DMS79 treated with DMSO at 0.1 percent for 48 hours (cell line): Measurements from ENCODE around the gene CD151.

Experiments
- DNase-seq: peaks from one replicate; lab custom pipeline; 2025; lab: John Stamatoyannopoulos, UW

The CD151 gene

GRCh38 chr11:858053-858761 lies 25.5 kb downstream of the CD151 start:
- DNase-seq = no peak

DNA sequence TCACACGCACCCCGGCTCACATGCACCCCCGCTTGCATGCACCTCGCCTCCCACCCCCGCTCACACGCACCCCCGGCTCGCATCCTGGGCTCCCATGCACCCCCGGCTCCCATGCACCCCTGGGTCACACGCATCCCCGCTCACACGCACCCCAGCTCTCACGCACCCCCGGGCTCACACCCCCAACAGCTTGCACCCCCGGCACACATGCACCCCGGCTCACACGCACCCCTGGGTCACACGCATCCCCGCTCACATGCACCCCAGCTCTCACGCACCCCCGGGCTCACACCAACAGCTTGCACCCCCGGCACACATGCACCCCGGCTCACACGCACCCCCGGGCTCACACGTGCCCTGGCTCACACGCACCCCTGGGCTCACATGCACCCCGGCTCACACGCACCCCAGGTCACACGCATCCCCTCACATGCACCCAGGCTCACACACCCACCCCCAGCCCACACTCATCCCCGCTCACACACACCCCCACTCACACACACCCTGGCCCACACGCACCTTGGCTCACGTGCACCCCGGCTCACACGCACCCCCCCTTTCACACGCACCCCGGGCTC lies 26.1 kb downstream of the CD151 start:
- DNase-seq = no peak

- DNase-seq = peak; percentile 45
These were observed 26.8 kb downstream of the CD151 start for GRCh38 chr11:859394-860131.

GRCh38 chr11:860234-861104 lies 27.7 kb downstream of the CD151 start:
- DNase-seq = no peak

- no peak for DNase-seq
These were observed 28.3 kb downstream of the CD151 start for GRCh38 chr11:861105-861479.

DNA sequence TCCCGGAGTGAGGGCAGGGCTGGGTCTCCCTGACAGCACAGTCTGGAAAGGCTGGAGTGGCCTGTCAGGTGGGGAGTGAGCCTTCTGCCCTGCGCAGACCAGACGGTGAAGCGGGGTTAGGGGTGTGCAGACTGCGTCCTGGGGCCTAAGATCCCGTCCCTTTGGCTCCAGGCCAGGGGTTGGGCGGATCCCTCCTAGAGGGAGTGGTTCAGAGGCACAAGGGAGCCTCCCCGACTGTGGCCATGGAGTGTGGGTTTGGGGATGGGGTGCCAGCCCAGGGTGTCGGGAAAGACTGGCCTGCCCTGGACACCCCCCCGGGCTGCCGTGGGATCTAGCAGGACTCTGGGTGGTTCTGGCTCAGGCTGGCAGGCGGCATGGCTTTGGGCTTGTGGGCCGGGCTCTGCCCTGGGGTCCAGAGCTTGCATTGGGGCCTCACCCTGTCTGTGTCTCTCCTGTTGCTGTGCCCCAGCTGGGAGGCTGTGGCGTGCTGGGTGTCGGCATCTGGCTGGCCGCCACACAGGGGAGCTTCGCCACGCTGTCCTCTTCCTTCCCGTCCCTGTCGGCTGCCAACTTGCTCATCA lies 29.4 kb downstream of the CD151 start:
- DNase-seq = no peak

DNA sequence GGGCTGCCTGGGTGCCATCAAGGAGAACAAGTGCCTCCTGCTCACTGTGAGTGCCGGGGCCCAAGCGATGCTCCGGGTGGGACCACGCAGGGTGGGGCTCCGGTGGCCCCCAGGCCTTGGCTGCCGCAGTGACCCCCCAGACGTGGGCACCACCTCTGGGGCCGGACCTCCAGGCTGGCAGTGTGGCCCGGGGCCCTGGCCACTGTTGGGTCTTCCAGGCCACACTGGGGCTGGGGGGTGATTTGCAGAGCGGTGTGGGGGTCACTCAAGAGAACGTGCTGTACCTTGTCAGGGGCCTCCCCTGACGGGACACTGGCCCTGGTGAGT lies 29.9 kb downstream of the CD151 start:
- no peak for DNase-seq

DNA sequence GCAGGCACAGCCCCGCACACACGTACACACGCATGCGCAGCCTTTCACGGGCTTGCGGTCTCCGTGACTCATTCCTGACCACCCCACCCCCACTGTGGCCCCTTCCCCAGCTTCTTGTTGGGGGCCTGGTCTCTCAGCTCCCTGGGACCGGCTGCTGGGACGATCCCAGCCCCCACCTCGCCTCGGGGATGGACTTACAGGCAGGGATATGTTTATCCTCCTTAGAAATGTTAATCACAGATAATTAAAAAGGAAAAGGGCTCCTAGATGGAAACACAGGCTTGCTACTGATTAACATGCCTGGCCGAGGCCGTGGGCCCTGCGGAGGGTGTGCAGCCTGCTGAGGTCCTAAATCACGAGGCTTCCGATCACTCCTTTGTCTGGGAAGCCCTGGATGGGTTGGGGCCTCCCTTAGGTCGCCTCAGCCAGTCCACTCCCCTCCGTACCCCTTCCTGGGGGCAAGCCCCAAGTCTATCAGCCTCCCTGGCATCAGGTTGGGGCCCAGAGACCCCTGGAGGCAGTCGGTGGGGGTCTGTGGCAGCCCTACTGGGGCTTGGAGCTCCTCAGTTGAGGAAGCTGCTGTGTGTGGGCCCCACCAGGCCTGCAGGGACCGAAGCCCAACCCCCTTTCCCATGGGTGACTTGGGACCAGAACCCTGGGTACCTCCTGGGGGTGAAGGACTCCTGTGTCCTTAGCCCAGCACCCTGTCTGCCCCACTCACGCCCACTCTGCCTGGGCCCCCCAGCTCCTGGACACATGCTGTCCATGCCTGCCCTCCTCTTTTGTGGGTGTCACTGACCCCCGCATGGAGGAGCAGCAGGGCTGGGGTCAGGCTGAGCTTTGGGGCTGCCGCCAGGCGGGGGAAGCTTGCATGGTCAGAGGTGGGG lies 30.5 kb downstream of the CD151 start:
- DNase-seq = no peak

GRCh38 chr11:863910-864827 lies 31.4 kb downstream of the CD151 start:
- DNase-seq = no peak

GRCh38 chr11:864898-865297 lies 32.1 kb downstream of the CD151 start:
- no peak for DNase-seq

DNA sequence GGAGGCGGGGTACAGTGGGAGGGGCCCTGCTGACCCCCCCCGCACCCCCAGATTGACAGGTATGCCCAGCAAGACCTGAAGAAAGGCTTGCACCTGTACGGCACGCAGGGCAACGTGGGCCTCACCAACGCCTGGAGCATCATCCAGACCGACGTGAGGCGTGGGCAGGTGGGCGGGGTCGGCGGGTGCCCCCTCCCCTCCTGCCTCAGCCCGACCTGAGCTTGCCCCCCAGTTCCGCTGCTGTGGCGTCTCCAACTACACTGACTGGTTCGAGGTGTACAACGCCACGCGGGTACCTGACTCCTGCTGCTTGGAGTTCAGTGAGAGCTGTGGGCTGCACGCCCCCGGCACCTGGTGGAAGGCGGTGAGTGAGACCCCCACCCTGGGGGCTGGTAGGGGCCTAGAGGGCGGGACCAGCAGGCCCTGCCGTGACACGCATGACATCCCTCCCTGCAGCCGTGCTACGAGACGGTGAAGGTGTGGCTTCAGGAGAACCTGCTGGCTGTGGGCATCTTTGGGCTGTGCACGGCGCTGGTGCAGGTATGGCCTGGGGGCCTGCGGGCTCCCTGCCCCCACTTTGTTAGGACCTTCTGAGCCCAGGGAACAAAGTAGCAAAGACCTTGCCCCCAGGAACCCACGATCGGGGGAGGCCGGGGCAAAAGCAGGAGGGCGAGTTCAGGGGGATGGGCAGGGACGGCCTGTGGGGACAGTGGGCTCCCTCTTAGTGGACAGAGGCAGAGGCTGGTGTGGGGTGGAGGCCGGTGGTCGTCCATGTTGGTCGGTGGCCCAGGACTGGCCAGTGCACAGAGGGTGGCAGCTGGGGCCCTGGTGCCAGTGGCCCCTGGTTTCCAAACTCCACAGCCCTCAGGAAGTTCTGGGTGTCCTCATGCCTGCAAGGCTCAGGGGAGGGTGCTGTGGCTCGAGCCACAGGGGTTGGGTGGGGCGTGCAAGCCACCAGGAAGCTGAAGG lies 33.0 kb downstream of the CD151 start:
- no peak for DNase-seq

GRCh38 chr11:866481-866880 lies 33.7 kb downstream of the CD151 start:
- DNase-seq = no peak

GRCh38 chr11:867856-868358 lies 35.2 kb downstream of the CD151 start:
- DNase-seq = no peak

- no peak for DNase-seq
These were observed 35.6 kb downstream of the CD151 start for GRCh38 chr11:868394-868793.

DNA sequence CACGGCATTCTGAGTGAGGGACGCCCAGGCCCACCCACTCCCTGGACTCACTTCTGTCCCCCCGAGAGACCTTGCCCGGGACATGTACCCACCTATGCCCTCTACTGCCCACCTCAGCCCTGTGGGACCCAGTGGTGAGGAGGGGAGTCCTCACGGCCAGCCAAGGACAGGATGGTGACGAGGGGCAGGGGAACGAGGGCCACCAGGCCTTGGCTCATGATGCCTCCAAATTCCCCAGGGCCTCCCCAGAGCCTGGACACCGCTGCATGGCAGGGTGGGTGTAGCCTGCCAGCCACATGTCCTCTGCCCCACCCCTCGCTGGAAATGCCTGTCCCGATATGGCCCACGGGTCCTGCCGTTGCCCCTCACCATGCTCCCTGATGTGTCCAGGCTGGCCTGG lies 36.0 kb downstream of the CD151 start:
- no peak for DNase-seq

DNA sequence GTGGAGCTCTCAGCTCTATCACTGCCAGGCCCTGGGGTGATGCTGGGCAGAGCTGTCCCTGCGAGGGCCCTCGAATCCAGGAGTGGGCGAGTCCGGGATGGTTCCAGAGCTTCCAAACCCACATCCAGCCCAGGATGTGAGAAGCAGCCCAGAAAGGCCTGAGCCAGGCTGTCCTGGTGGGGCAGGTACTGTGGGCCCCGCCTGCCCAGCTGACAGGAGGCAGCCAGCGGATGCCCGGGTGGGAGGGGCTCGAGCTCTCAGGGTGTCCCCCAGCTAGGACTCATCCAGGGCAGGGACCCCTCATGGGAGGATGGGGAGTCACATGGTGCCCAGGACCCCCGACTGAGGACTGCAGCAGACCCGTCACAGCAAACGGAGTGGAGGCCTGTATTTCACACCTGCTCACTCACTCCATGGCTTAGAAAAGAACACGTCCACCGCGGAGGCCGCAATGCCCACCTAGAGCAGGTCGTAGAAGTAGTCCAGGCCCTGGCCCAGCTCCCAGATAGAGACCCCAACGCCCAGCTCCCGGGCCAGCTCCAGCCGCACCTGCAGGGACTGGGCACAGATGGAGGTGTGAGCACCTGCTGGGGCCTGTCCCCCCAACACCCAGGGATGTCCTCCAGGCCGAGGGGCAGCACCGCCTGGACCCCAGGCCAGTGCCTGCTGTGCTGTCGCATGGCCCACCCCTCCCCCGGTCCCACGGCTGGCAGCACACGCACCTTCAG lies 36.8 kb downstream of the CD151 start:
- no peak for DNase-seq

DNA sequence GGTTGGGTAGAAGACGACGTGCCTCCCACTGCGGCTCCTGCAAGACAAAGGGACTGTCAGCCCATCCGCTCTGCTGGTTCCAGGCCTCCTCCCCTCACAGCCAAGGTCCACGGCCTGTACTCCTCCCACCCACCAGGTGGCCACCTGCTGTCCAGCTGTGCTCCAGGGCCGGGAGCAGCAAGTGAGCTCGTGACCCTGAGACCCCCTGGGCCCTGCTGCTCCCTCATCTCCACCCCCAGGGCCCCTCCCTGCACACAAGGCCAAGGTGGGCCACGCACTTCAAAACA lies 37.3 kb downstream of the CD151 start:
- no peak for DNase-seq

DNA sequence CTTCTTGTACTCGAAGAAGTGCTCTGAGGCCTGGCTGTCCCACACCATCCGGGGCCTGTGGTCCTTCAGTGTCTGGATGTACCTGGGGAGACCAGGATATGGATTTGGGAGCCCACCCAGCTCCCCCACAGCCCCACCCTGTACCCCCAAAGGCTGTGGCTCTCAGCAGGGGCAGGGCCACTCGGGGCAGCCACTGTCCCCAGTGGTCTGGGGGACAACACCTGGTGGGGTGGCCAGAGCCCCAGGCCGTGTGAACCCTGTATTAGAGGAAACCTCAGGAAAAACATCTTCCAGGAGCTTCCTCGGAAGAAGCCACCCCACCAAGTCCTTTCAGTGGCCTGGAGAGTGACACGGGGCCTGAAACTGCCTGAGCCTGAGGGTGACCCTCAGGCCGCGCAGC lies 37.7 kb downstream of the CD151 start:
- no peak for DNase-seq
